PC-9 (cell line): ENCODE measurements around the gene ARHGAP22. TPM values are rescaled to one million over a fixed set of nuclear protein-coding genes. Genes with fewer than 3 reads are reported as not detected.

Experiments
- BruUV-seq: library from RNA; stranded (reverse); fragments of 400-500 nt; replicated peaks from 2 replicates; lab custom pipeline; 2021; lab: Mats Ljungman, UMichigan
- CTCF ChIA-PET: fragments of 300-600 bp; sonication (Branson Sonifier 250); formaldehyde crosslinking; loops from one replicate; lab custom pipeline; 2022; ENCODE audit warnings: antibody characterized with exemption; lab: Charles Lee
- POLR2A ChIA-PET: fragments of 300-600 bp; sonication (Branson Sonifier 250); formaldehyde crosslinking; loops from one replicate; lab custom pipeline; 2022; ENCODE audit warnings: antibody characterized with exemption; ENCODE audit not compliant: unreplicated experiment; lab: Charles Lee
- DNase-seq, 2 experiments: peaks; one replicate each; pipeline versions ENCODE4 v3.0.0 to v3.0.0-alpha.2; 2015 to 2022; ENCODE audit warnings: mixed read lengths in 1 of 2
- H2AFZ ChIP-seq: fragments of 200-600 bp; sonication (generic); 2 replicates; pipeline ENCODE4 v1.8.1; 2017; ENCODE audit warnings: antibody characterized with exemption
- H3F3A ChIP-seq: fragments of 200-600 bp; sonication (generic); 2 replicates; pipeline ENCODE4 v1.8.1; 2017; ENCODE audit warnings: antibody characterized with exemption, mild to moderate bottlenecking, low read depth; ENCODE audit not compliant: insufficient read depth
- H3K27ac ChIP-seq: fragments of 200-600 bp; sonication (generic); 2 replicates; pipeline ENCODE4 v1.6.1; 2016; ENCODE audit warnings: mixed run types
- H3K27me3 ChIP-seq: fragments of 200-600 bp; sonication (generic); 2 replicates; pipeline ENCODE4 v1.6.1; 2016; ENCODE audit warnings: low read depth, mixed run types; ENCODE audit not compliant: insufficient read depth
- H3K36me3 ChIP-seq: fragments of 200-600 bp; sonication (generic); 2 replicates; pipeline ENCODE4 v1.6.1; 2016; ENCODE audit warnings: low read depth, mixed run types
- H3K4me1 ChIP-seq: fragments of 200-600 bp; sonication (generic); replicated peaks from 2 replicates; pipeline ENCODE4 v1.6.1; 2016; ENCODE audit warnings: mixed run types; ENCODE audit not compliant: insufficient read depth
- H3K4me2 ChIP-seq: fragments of 200-600 bp; sonication (generic); 2 replicates; pipeline ENCODE4 v1.6.1; 2017; ENCODE audit warnings: mixed run types
- H3K4me3 ChIP-seq: fragments of 200-600 bp; sonication (generic); 2 replicates; pipeline ENCODE4 v1.6.1; 2016; ENCODE audit warnings: mixed run types
- H3K79me2 ChIP-seq: fragments of 200-600 bp; sonication (generic); 2 replicates; pipeline ENCODE4 v1.6.1; 2017; ENCODE audit warnings: low read depth, mixed run types
- H3K9me2 ChIP-seq: fragments of 200-600 bp; sonication (generic); 2 replicates; pipeline ENCODE4 v1.8.1; 2017; ENCODE audit warnings: mild to moderate bottlenecking; ENCODE audit not compliant: insufficient read depth
- H3K9me3 ChIP-seq: fragments of 200-600 bp; sonication (generic); 2 replicates; pipeline ENCODE4 v1.8.1; 2016; ENCODE audit warnings: low read depth; ENCODE audit not compliant: insufficient read depth
- H4K20me1 ChIP-seq: fragments of 200-600 bp; sonication (generic); 2 replicates; pipeline ENCODE4 v1.8.1; 2017; ENCODE audit not compliant: insufficient read depth
- EZH2 ChIP-seq: fragments of 200-600 bp; sonication (generic); IDR thresholded peaks from 2 replicates; pipeline ENCODE4 v1.8.0; 2017; ENCODE audit warnings: antibody characterized with exemption, low read depth
- intact Hi-C: fragments of 100-400 bp; cut with micrococcal nuclease; formaldehyde crosslinking; loops from one replicate; pipeline ENCODE4 v1.10.0; 2022; ENCODE audit not compliant: unreplicated experiment
- total RNA-seq: library from RNA; stranded (reverse); gene quantifications from 2 replicates; pipeline ENCODE4 v1.2.3, GENCODE V29; 2021
- TF ChIP-seq, protein P1 (sequence below): fragments of 200-600 bp; sonication (generic); conservative IDR thresholded peaks from 2 replicates; pipeline ENCODE4 v1.6.1; 2017; ENCODE audit warnings: mixed run types, antibody characterized with exemption, mild to moderate bottlenecking, moderate library complexity

The ARHGAP22 gene
- total RNA-seq, 1 experiment from 2014 or later: 4.0 TPM

DNA sequence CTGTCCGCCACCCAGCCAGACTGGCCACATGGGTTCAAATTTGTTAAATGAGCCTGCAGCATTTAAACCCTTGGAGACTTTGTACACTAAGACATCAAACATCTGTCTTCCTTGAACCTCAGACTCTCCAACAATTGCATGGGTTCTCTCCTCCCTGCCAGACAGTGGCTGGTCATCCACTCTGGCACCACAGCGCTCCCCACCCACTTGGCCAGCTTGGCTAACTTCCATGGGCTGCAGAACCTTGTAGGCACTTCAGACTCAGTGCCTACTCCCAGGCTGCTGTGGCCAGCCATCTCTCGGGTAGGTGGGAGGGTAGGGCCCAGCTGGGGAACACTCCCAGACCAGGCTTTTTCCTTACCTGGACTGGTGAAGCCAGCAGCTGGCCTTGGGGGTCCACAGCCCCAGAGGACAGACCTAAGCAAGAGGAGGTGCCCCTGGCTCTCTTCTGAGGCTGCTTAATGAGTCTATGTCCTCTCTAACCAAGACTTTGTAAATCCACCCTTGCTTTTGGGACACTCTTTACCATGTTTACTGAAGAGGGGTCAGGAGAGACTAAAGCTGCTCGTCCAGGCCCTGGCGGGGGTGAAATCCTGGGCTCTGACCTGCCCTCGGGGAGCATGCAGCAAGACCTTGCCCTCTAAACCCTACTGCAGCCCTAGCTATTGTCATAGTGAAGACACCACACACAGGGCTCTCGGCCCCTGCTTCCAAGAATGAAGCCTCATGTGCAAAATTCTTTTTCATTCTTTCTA lies 82.7 kb downstream of the ARHGAP22 start:
- ChIA-PET CTCF (no interaction called here), POLR2A (no interaction called here)
- Histone ChIP-seq H3K4me1 (0 out of 2 replicates have a peak, but pooled peaks cover 3% of the 10 kb centered on the region), H3K79me2 (no peaks in the 10 kb centered on the region), H3K9me3 (no peaks in the 10 kb centered on the region), H4K20me1 (no peaks in the 10 kb centered on the region), H3K4me2 (no peak overlapping the region), H3K4me3 (no peak overlapping the region), H3F3A (no peaks in the 10 kb centered on the region), H3K27ac (no peak overlapping the region), H2AFZ (no peak overlapping the region), H3K9me2 (no peaks in the 10 kb centered on the region), H3K36me3 (no peaks in the 10 kb centered on the region), H3K27me3 (peaks cover 33% of the 10 kb centered on the region; the same call in 1 of the 2 replicates)
- no peak for TF ChIP-seq EZH2
- TF ChIP-seq, protein P1, sequence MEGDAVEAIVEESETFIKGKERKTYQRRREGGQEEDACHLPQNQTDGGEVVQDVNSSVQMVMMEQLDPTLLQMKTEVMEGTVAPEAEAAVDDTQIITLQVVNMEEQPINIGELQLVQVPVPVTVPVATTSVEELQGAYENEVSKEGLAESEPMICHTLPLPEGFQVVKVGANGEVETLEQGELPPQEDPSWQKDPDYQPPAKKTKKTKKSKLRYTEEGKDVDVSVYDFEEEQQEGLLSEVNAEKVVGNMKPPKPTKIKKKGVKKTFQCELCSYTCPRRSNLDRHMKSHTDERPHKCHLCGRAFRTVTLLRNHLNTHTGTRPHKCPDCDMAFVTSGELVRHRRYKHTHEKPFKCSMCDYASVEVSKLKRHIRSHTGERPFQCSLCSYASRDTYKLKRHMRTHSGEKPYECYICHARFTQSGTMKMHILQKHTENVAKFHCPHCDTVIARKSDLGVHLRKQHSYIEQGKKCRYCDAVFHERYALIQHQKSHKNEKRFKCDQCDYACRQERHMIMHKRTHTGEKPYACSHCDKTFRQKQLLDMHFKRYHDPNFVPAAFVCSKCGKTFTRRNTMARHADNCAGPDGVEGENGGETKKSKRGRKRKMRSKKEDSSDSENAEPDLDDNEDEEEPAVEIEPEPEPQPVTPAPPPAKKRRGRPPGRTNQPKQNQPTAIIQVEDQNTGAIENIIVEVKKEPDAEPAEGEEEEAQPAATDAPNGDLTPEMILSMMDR: no peak
- no peak for DNase-seq
- BruUV-seq: no TSS peak
- intact Hi-C loops: loop anchor here (5.0 kb wide), 1 partner anchor 75 kb away; no protein-coding TSS in a partner anchor

- no peaks in the 10 kb centered on the region for H4K20me1 ChIP-seq
- BruUV-seq: no TSS peak
- H3F3A ChIP-seq: no peaks in the 10 kb centered on the region
- H3K36me3 ChIP-seq: no peaks in the 10 kb centered on the region
- H3K79me2 ChIP-seq: no peaks in the 10 kb centered on the region
- H3K4me1 ChIP-seq: 0 out of 2 replicates have a peak, but pooled peaks cover 3% of the 10 kb centered on the region
- no peak overlapping the region for H3K4me3 ChIP-seq
- POLR2A ChIA-PET: interaction anchor here (0.6 kb wide), 1 partner anchor 294 kb away, joined by 4 read pairs; no protein-coding TSS in a partner anchor
- intact Hi-C loops: loop anchor here (5.0 kb wide), 1 partner anchor 73 kb away; no protein-coding TSS in a partner anchor
- TF ChIP-seq EZH2: no peak
- TF ChIP-seq, protein P1: no peak
- CTCF ChIA-PET: interaction anchor here (0.6 kb wide), 2 partner anchors 135 to 883 kb away, joined by 3 to 4 read pairs; no protein-coding TSS in a partner anchor
- no peak overlapping the region for H2AFZ ChIP-seq
- no peak overlapping the region for H3K4me2 ChIP-seq
- DNase-seq: no peak
- no peak overlapping the region for H3K27ac ChIP-seq
- H3K9me3 ChIP-seq: no peaks in the 10 kb centered on the region
- peaks cover 29% of the 10 kb centered on the region; the same call in 1 of the 2 replicates for H3K27me3 ChIP-seq
- H3K9me2 ChIP-seq: no peaks in the 10 kb centered on the region; the same call in 1 of the 2 replicates
Observed at GRCh38 chr10:48520594-48520993, 84.3 kb downstream of the ARHGAP22 start.

- Histone ChIP-seq H3K4me3 (no peak overlapping the region), H3F3A (no peaks in the 10 kb centered on the region), H3K4me1 (0 out of 2 replicates have a peak, but pooled peaks cover 3% of the 10 kb centered on the region), H3K27ac (no peak overlapping the region), H3K36me3 (no peaks in the 10 kb centered on the region), H3K79me2 (no peaks in the 10 kb centered on the region), H2AFZ (no peak overlapping the region), H3K9me3 (no peaks in the 10 kb centered on the region), H3K4me2 (no peak overlapping the region), H3K9me2 (no peaks in the 10 kb centered on the region; the same call in 1 of the 2 replicates), H4K20me1 (no peaks in the 10 kb centered on the region), H3K27me3 (peaks cover 25% of the 10 kb centered on the region; the same call in 1 of the 2 replicates)
- intact Hi-C loops: loop anchor here (5.0 kb wide), 1 partner anchor 73 kb away; no protein-coding TSS in a partner anchor
- ChIA-PET POLR2A (no interaction called here), CTCF (interaction anchor here (0.6 kb wide), 1 partner anchor 136 kb away, joined by 4 read pairs; no protein-coding TSS in a partner anchor)
- DNase-seq: no peak
- no TSS peak for BruUV-seq
- TF ChIP-seq, protein P1: no peak
- TF ChIP-seq EZH2: no peak
Observed at GRCh38 chr10:48520184-48520506, 84.7 kb downstream of the ARHGAP22 start.
